Measurements from ENCODE around the gene CYB5R3. TPM values are rescaled to one million over a fixed set of nuclear protein-coding genes. Genes with fewer than 3 reads are reported as not detected.

CYB5R3 gene
- polyA plus RNA-seq, 2 of the 4 experiments (the other 2 are of a cell fraction) = 30.8 to 51.8 TPM

DNA sequence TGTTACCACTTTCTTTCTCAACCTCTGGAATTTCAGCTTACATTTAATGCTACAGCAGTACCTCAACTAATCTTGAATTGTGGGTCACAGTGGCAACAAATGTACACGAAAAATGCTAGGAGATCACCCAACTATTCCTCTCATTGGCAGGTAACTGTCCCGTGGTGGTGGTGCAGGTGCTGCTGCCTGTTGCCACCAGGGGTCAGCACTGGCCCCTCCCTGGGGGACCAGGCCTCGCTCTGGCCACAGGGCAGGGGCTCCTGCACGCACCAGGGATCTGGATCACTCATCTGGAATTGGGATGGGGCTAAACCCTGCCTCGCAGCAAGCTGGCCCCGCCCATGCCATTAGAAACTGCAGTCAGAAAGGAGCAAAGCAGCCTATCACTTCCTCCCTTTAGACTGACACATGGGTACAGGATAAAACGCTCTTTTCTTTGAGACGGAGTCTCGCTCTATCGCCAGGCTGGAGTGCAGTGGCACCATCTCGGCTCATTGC lies 27.6 kb downstream of the CYB5R3 start:
- ChIA-PET CTCF (interaction anchor here (0.6 to 4.3 kb wide), 29 partner anchors 8 to 725 kb away, joined by 3 to 42 read pairs (median 4); partner anchors contain the start of genes A4GALT and CYB5R3), POLR2A (no interaction called here)
- Histone ChIP-seq H3K27ac (no peak overlapping the region; a peak in 1 of 6 replicates), H3K4me3 (no peak overlapping the region), H3K4me1 (peaks cover 10% of the 10 kb centered on the region; the same call in 2 of the 3 replicates), H3K4me2 (no peak overlapping the region), H3K9me3 (no peaks in the 10 kb centered on the region)
- WGBS (ENCODE audit: missing lambda C conversion rate) = 45% methylated on average over 9 of the region's 11 CpGs
- DNase-seq (ENCODE audit: low read depth in 1 of 2, low spot score in 1 of 2) = peak; percentile 64 to 80
- TF ChIP-seq ZNF302 (CRISPR knock-in tag; IDR thresholded peaks at IDR 0.05) = no peak
- no peak for TF ChIP-seq POLR2A (IDR thresholded peaks at IDR 0.05; ENCODE audit: low read length)
- TF ChIP-seq EHMT2 (IDR thresholded peaks at IDR 0.05; ENCODE audit: low read depth) = no peak
- TF ChIP-seq FOSL2 (IDR thresholded peaks at IDR 0.05) = no peak
- TF ChIP-seq FOSL2 (CRISPR knock-in tag; IDR thresholded peaks at IDR 0.05) = no peak
- no peak for TF ChIP-seq ATOH8 (CRISPR knock-in tag; IDR thresholded peaks at IDR 0.05; ENCODE audit: low read depth)
- no peak for TF ChIP-seq RCOR1 (IDR thresholded peaks at IDR 0.05; ENCODE audit: low read depth, low read length)
- no peak for TF ChIP-seq JUNB (IDR thresholded peaks at IDR 0.05)
- TF ChIP-seq HDAC2 (IDR thresholded peaks at IDR 0.05) = no peak
- no peak for TF ChIP-seq TFCP2L1 (CRISPR knock-in tag; IDR thresholded peaks at IDR 0.05)
- no peak for TF ChIP-seq KDM1A (IDR thresholded peaks at IDR 0.05; ENCODE audit: low read depth)
- TF ChIP-seq POLR2AphosphoS2 (conservative IDR thresholded peaks at IDR 0.05; ENCODE audit: low read length) = no peak
- no peak for TF ChIP-seq HOXA7 (CRISPR knock-in tag; IDR thresholded peaks at IDR 0.05)
- peak; percentile 51 for TF ChIP-seq USF2 (IDR thresholded peaks at IDR 0.05)
- no peak for TF ChIP-seq RFX5 (IDR thresholded peaks at IDR 0.05)
- no peak for TF ChIP-seq RARB (CRISPR knock-in tag; IDR thresholded peaks at IDR 0.05)
- TF ChIP-seq BCL3 (IDR thresholded peaks at IDR 0.05) = no peak
- TF ChIP-seq REST (IDR thresholded peaks at IDR 0.05) = no peak
- TF ChIP-seq CTCF (IDR thresholded peaks at IDR 0.05) = peak; percentile 78
- no peak for TF ChIP-seq TP53 (CRISPR knock-in tag; IDR thresholded peaks at IDR 0.05)
- no peak for TF ChIP-seq JUN (IDR thresholded peaks at IDR 0.05)
- TF ChIP-seq SREBF2 (IDR thresholded peaks at IDR 0.05) = no peak
- peak; percentile 84 for TF ChIP-seq SMC3 (IDR thresholded peaks at IDR 0.05)
- TF ChIP-seq, protein P1, sequence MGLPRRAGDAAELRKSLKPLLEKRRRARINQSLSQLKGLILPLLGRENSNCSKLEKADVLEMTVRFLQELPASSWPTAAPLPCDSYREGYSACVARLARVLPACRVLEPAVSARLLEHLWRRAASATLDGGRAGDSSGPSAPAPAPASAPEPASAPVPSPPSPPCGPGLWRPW (IDR thresholded peaks at IDR 0.05) = no peak
- peak; percentile 77 for TF ChIP-seq RAD21 (conservative IDR thresholded peaks at IDR 0.05 in 1 of 2, IDR thresholded peaks at IDR 0.05 in 1 of 2)
- TF ChIP-seq, protein P2, sequence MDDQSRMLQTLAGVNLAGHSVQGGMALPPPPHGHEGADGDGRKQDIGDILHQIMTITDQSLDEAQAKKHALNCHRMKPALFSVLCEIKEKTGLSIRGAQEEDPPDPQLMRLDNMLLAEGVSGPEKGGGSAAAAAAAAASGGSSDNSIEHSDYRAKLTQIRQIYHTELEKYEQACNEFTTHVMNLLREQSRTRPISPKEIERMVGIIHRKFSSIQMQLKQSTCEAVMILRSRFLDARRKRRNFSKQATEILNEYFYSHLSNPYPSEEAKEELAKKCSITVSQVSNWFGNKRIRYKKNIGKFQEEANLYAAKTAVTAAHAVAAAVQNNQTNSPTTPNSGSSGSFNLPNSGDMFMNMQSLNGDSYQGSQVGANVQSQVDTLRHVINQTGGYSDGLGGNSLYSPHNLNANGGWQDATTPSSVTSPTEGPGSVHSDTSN (IDR thresholded peaks at IDR 0.05) = no peak
- TF ChIP-seq CHD4 (IDR thresholded peaks at IDR 0.05; ENCODE audit: borderline replicate concordance) = no peak
- TF ChIP-seq BHLHE40 (IDR thresholded peaks at IDR 0.05; ENCODE audit: low read depth, low read length) = no peak
- TF ChIP-seq MAX (IDR thresholded peaks at IDR 0.05) = no peak; the same call in 1 of the 2 replicates
- no peak for TF ChIP-seq MAFK (IDR thresholded peaks at IDR 0.05; ENCODE audit: partially characterized antibody)
- TF ChIP-seq ELK1 (IDR thresholded peaks at IDR 0.05; ENCODE audit: low read depth, low read length) = no peak
- FAIRE-seq = no peak
- ATAC-seq = peak; percentile 88 to 94
